ENCODE results near the gene PPL. TPM values are rescaled to one million over a fixed set of nuclear protein-coding genes. Genes with fewer than 3 reads are reported as not detected.
A peak's percentile ranks its signal among the peaks of the same experiment; 100 is the strongest.

PPL gene
- total and polyA plus RNA-seq, 2 of the 13 experiments (the other 11 are each of a cell fraction or from before 2014, with no cell fraction given), result 5.7 to 6.6 TPM

DNA sequence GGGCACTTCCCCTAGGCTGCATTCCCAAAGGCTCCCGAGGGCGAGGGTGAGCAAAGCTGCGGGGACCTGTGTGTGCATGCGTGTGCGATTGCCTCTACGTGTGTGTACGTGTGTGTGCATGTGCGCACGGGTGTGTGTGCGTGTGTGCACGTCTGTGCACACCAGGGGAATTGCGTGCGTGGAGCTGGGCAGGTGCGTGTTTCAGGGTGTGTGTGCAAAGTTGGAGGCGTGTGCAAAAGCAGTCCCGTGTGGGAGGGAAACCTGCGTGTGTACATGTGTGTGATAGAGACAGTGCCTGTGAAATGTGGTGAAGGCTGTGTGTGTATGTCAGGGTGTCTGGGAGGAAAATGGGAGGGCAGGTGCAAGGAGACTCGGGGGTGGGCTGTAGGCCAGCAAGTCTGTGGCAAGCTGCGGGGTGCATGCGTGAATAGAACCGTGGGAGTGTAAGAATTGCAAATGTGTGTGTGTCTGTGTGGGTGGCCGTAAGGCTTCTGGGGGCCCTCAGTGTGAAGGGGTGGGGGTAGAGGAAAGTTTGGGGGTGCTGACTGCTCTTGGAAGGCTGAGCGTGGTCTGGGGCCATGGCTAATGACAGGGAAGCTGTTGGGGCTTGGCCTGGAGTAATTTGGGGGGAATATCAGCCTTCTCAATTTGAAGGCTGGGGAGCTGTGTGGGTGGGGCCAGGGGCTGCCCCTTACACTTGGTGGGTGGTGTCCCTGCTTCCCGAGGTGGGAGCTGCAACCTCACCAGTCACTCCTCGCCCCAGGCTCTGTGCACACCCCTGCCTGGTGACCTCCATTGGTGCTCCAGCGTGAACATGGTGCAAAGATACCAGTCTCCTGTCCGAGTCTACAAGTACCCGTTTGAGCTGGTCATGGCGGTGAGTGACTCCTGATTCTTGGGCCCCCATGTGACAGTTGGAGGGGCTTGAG is 21.8 kb upstream of the PPL start (continued):
- TF ChIP-seq HNF4G (IDR thresholded peaks at IDR 0.05; ENCODE audit: borderline replicate concordance, low read depth, low read length) (no peak), HNF4G (CRISPR knock-in tag; IDR thresholded peaks at IDR 0.05; ENCODE audit: borderline replicate concordance, low read depth) (0 out of 2 replicates have a peak, but pooled peaks have one; percentile 26), ZNF317 (CRISPR knock-in tag; IDR thresholded peaks at IDR 0.05) (no peak), ATF1 (CRISPR knock-in tag; IDR thresholded peaks at IDR 0.05) (no peak), XBP1 (CRISPR knock-in tag; IDR thresholded peaks at IDR 0.05) (no peak), ZKSCAN8 (CRISPR knock-in tag; IDR thresholded peaks at IDR 0.05; ENCODE audit: borderline replicate concordance) (no peak), POGZ (CRISPR knock-in tag; IDR thresholded peaks at IDR 0.05) (no peak), REPIN1 (CRISPR knock-in tag; IDR thresholded peaks at IDR 0.05; ENCODE audit: borderline replicate concordance, low read depth) (no peak), KDM5A (IDR thresholded peaks at IDR 0.05; ENCODE audit: borderline replicate concordance, low read length) (no peak), ZNF547 (CRISPR knock-in tag; IDR thresholded peaks at IDR 0.05) (peak; percentile 75; the same call in 1 of the 2 replicates), ZNF556 (CRISPR knock-in tag; IDR thresholded peaks at IDR 0.05; ENCODE audit: borderline replicate concordance) (peak; percentile 34; the same call in 1 of the 2 replicates), ZNF589 (CRISPR knock-in tag; conservative IDR thresholded peaks at IDR 0.05) (peak; percentile 87), TGIF2 (CRISPR knock-in tag; IDR thresholded peaks at IDR 0.05) (0 out of 2 replicates have a peak, but pooled peaks have one; percentile 3), MIER2 (CRISPR knock-in tag; IDR thresholded peaks at IDR 0.05) (0 out of 2 replicates have a peak, but pooled peaks have one; percentile 75), ZSCAN25 (CRISPR knock-in tag; IDR thresholded peaks at IDR 0.05) (0 out of 2 replicates have a peak, but pooled peaks have one; percentile 18), NFKB2 (CRISPR knock-in tag; IDR thresholded peaks at IDR 0.05; ENCODE audit: borderline replicate concordance) (0 out of 2 replicates have a peak, but pooled peaks have one; percentile 5)
- TF ChIP-seq, protein P1, sequence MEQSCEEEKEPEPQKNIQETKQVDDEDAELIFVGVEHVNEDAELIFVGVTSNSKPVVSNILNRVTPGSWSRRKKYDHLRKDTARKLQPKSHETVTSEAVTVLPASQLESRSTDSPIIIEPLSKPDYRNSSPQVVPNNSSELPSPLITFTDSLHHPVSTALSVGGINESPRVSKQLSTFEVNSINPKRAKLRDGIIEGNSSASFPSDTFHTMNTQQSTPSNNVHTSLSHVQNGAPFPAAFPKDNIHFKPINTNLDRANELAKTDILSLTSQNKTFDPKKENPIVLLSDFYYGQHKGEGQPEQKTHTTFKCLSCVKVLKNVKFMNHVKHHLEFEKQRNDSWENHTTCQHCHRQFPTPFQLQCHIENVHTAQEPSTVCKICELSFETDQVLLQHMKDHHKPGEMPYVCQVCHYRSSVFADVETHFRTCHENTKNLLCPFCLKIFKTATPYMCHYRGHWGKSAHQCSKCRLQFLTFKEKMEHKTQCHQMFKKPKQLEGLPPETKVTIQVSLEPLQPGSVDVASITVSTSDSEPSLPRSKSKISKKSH (CRISPR knock-in tag; IDR thresholded peaks at IDR 0.05; ENCODE audit: borderline replicate concordance), result peak; percentile 8; the same call in 1 of the 2 replicates
- TF ChIP-seq, protein P2, sequence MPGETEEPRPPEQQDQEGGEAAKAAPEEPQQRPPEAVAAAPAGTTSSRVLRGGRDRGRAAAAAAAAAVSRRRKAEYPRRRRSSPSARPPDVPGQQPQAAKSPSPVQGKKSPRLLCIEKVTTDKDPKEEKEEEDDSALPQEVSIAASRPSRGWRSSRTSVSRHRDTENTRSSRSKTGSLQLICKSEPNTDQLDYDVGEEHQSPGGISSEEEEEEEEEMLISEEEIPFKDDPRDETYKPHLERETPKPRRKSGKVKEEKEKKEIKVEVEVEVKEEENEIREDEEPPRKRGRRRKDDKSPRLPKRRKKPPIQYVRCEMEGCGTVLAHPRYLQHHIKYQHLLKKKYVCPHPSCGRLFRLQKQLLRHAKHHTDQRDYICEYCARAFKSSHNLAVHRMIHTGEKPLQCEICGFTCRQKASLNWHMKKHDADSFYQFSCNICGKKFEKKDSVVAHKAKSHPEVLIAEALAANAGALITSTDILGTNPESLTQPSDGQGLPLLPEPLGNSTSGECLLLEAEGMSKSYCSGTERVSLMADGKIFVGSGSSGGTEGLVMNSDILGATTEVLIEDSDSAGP (CRISPR knock-in tag; IDR thresholded peaks at IDR 0.05; ENCODE audit: borderline replicate concordance), result 0 out of 2 replicates have a peak, but pooled peaks have one; percentile 9
- TF ChIP-seq, protein P3, sequence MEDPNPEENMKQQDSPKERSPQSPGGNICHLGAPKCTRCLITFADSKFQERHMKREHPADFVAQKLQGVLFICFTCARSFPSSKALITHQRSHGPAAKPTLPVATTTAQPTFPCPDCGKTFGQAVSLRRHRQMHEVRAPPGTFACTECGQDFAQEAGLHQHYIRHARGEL (CRISPR knock-in tag; IDR thresholded peaks at IDR 0.05), result peak; percentile 14; the same call in 1 of the 2 replicates
- TF ChIP-seq, protein P4, sequence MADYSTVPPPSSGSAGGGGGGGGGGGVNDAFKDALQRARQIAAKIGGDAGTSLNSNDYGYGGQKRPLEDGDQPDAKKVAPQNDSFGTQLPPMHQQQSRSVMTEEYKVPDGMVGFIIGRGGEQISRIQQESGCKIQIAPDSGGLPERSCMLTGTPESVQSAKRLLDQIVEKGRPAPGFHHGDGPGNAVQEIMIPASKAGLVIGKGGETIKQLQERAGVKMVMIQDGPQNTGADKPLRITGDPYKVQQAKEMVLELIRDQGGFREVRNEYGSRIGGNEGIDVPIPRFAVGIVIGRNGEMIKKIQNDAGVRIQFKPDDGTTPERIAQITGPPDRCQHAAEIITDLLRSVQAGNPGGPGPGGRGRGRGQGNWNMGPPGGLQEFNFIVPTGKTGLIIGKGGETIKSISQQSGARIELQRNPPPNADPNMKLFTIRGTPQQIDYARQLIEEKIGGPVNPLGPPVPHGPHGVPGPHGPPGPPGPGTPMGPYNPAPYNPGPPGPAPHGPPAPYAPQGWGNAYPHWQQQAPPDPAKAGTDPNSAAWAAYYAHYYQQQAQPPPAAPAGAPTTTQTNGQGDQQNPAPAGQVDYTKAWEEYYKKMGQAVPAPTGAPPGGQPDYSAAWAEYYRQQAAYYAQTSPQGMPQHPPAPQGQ (CRISPR knock-in tag; IDR thresholded peaks at IDR 0.05; ENCODE audit: borderline replicate concordance), result peak; percentile 86; the same call in 1 of the 2 replicates
- TF ChIP-seq, protein P5, sequence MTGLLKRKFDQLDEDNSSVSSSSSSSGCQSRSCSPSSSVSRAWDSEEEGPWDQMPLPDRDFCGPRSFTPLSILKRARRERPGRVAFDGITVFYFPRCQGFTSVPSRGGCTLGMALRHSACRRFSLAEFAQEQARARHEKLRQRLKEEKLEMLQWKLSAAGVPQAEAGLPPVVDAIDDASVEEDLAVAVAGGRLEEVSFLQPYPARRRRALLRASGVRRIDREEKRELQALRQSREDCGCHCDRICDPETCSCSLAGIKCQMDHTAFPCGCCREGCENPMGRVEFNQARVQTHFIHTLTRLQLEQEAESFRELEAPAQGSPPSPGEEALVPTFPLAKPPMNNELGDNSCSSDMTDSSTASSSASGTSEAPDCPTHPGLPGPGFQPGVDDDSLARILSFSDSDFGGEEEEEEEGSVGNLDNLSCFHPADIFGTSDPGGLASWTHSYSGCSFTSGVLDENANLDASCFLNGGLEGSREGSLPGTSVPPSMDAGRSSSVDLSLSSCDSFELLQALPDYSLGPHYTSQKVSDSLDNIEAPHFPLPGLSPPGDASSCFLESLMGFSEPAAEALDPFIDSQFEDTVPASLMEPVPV (CRISPR knock-in tag; IDR thresholded peaks at IDR 0.05), result no peak

Measured in HepG2 (cell line).